ENCODE data around the gene WDFY2. TPM values are rescaled to one million over a fixed set of nuclear protein-coding genes. Genes with fewer than 3 reads are reported as not detected.

Gene WDFY2
- total RNA-seq, 1 experiment from 2014 or later, result 26.4 TPM

GRCh38 chr13:51590231-51590970, 6.1 kb downstream of the WDFY2 start:
- H3K27me3 Mint-ChIP-seq (ENCODE audit: low read depth), result no peaks in the 10 kb centered on the region
- H3K4me3 Mint-ChIP-seq, result peak overlapping the region in 1 of 2 experiments; percentile 30; a peak in 2 of 5 replicates
- Histone ChIP-seq H4K5ac (ENCODE audit: insufficient read length, low read depth, low read length) (no peak overlapping the region), H3K23ac (ENCODE audit: insufficient read length, low read depth, low read length) (no peak overlapping the region), H2AFZ (ENCODE audit: low read length) (no peak overlapping the region), H3K4me1 (ENCODE audit: insufficient read depth, low read length) (peaks cover 20% of the 10 kb centered on the region), H4K20me1 (ENCODE audit: control insufficient read depth, insufficient read depth, insufficient read length) (no peaks in the 10 kb centered on the region), H2AK5ac (ENCODE audit: insufficient read length, low read length) (no peak overlapping the region), H3K9ac (ENCODE audit: extremely low read depth, insufficient read length, low read length) (no peak overlapping the region), H3K4ac (ENCODE audit: low read depth, low read length) (no peak overlapping the region), H4K8ac (replicated peaks; ENCODE audit: insufficient read length, low read depth, low read length) (no peak overlapping the region), H2BK15ac (ENCODE audit: low read depth, low read length) (no peak overlapping the region), H3K18ac (ENCODE audit: insufficient read length, low read depth, low read length) (no peak overlapping the region), H3K4me2 (ENCODE audit: insufficient read depth, insufficient read length, low read length) (no peak overlapping the region), H3K27me3 (ENCODE audit: insufficient read depth, low read length) (no peaks in the 10 kb centered on the region), H3K79me1 (ENCODE audit: insufficient read depth, low read depth, low read length, poor library complexity, severe bottlenecking) (peaks cover 7% of the 10 kb centered on the region), H3K56ac (ENCODE audit: insufficient read length, low read depth, low read length) (no peak overlapping the region), H3K79me2 (ENCODE audit: insufficient read depth, low read length) (peaks cover 33% of the 10 kb centered on the region), H3K27ac (ENCODE audit: insufficient read length, low read depth, low read length) (no peak overlapping the region), H4K91ac (ENCODE audit: insufficient read length, low read depth, low read length) (no peak overlapping the region), H3T11ph (ENCODE audit: low read length) (no peak overlapping the region), H2BK120ac (ENCODE audit: low read depth, low read length, poor library complexity, severe bottlenecking) (no peak overlapping the region), H3K23me2 (ENCODE audit: insufficient read length, low read depth, low read length, poor library complexity, severe bottlenecking) (no peaks in the 10 kb centered on the region), H3K9me3 (ENCODE audit: control insufficient read depth, low read depth, low read length) (no peaks in the 10 kb centered on the region), H2BK20ac (ENCODE audit: low read depth, low read length, poor library complexity, severe bottlenecking) (no peak overlapping the region), H3K14ac (ENCODE audit: insufficient read depth, low read length) (no peak overlapping the region), H2BK5ac (ENCODE audit: insufficient read length, low read length) (no peak overlapping the region), H2BK12ac (ENCODE audit: insufficient read length, low read depth, low read length) (no peak overlapping the region)
- peak overlapping the region; percentile 20 to 56 (median 35); a peak in 2 of 7 replicates for H3K27ac Mint-ChIP-seq
- DNase-seq, result no peak
- TF ChIP-seq CTCF (conservative IDR thresholded peaks at IDR 0.05), result no peak
- peaks cover 70 to 76% of the 10 kb centered on the region in 2 experiments for H3K4me1 Mint-ChIP-seq
- no CpG with 5 or more reads among the region's 1 CpG for WGBS (ENCODE audit: extremely low coverage, insufficient read length, low lambda C conversion rate)
- H3K36me3 Mint-ChIP-seq (ENCODE audit: insufficient read depth in 1 of 3, low read depth in 3 of 3), result no peaks in the 10 kb centered on the region; a peak in 1 of 7 replicates
- no peaks in the 10 kb centered on the region; a peak in 1 of 5 replicates for H3K9me3 Mint-ChIP-seq
